Measurements from ENCODE around the gene TMEM63A.
"Not testable (repeated sequence)": the region's sequence is repeated elsewhere in the genome, so short reads cannot be mapped to it uniquely, and the experiment has no call there.

TMEM63A gene

GRCh38 chr1:225908773-225909172, 26.6 kb upstream of the TMEM63A start:
- DNase-seq (ENCODE audit: low spot score): no peak

- DNase-seq (ENCODE audit: low spot score): no peak
These were observed 25.9 kb upstream of the TMEM63A start for GRCh38 chr1:225908013-225908640.

GRCh38 chr1:225907341-225907740, 25.2 kb upstream of the TMEM63A start:
- no peak for DNase-seq (ENCODE audit: low spot score)

GRCh38 chr1:225906467-225906866, 24.3 kb upstream of the TMEM63A start:
- no peak for DNase-seq (ENCODE audit: low spot score)

- DNase-seq (ENCODE audit: low spot score): no peak
These were observed 21.4 kb upstream of the TMEM63A start for GRCh38 chr1:225903623-225904022.

- DNase-seq (ENCODE audit: low spot score): no peak
These were observed 17.1 kb upstream of the TMEM63A start for GRCh38 chr1:225899044-225899925.

- no peak for DNase-seq (ENCODE audit: low spot score)
These were observed 15.7 kb upstream of the TMEM63A start for GRCh38 chr1:225897595-225898514.

- DNase-seq (ENCODE audit: low spot score): peak; percentile 92
These were observed 14.9 kb upstream of the TMEM63A start for GRCh38 chr1:225896937-225897549.

- DNase-seq (ENCODE audit: low spot score): no peak
These were observed 14.3 kb upstream of the TMEM63A start for GRCh38 chr1:225896494-225896893.

GRCh38 chr1:225892307-225892706, 10.1 kb upstream of the TMEM63A start:
- DNase-seq (ENCODE audit: low spot score): no peak

GRCh38 chr1:225891229-225891972, 9.2 kb upstream of the TMEM63A start:
- no peak for DNase-seq (ENCODE audit: low spot score)

GRCh38 chr1:225890346-225891228, 8.4 kb upstream of the TMEM63A start:
- no peak for DNase-seq (ENCODE audit: low spot score)

- no peak for DNase-seq (ENCODE audit: low spot score)
These were observed 7.6 kb upstream of the TMEM63A start for GRCh38 chr1:225889743-225890142.

- DNase-seq (ENCODE audit: low spot score): no peak
These were observed 6.9 kb upstream of the TMEM63A start, which contains the start of gene LEFTY1 for GRCh38 chr1:225888898-225889601. Gene LEFTY1, minus strand, starts transcription at chr1:225889146. Its CDS starts 80 bp downstream, at chr1:225889066.

- no peak for DNase-seq (ENCODE audit: low spot score)
These were observed 6.2 kb upstream of the TMEM63A start for GRCh38 chr1:225888289-225888897.

GRCh38 chr1:225887554-225888288, 5.5 kb upstream of the TMEM63A start:
- not testable (repeated sequence) for DNase-seq (ENCODE audit: low spot score)

GRCh38 chr1:225887030-225887314, 4.8 kb upstream of the TMEM63A start:
- no peak for DNase-seq (ENCODE audit: low spot score)
